Measurements from ENCODE around the gene CNOT11. TPM values are rescaled to one million over a fixed set of nuclear protein-coding genes. Genes with fewer than 3 reads are reported as not detected.
"Not testable (repeated sequence)": the region's sequence is repeated elsewhere in the genome, so short reads cannot be mapped to it uniquely, and the experiment has no call there.

Gene CNOT11
- total and polyA plus RNA-seq, 5 donors from 2014 or later: 63.8 to 76.2 (median 69.0) TPM

DNA sequence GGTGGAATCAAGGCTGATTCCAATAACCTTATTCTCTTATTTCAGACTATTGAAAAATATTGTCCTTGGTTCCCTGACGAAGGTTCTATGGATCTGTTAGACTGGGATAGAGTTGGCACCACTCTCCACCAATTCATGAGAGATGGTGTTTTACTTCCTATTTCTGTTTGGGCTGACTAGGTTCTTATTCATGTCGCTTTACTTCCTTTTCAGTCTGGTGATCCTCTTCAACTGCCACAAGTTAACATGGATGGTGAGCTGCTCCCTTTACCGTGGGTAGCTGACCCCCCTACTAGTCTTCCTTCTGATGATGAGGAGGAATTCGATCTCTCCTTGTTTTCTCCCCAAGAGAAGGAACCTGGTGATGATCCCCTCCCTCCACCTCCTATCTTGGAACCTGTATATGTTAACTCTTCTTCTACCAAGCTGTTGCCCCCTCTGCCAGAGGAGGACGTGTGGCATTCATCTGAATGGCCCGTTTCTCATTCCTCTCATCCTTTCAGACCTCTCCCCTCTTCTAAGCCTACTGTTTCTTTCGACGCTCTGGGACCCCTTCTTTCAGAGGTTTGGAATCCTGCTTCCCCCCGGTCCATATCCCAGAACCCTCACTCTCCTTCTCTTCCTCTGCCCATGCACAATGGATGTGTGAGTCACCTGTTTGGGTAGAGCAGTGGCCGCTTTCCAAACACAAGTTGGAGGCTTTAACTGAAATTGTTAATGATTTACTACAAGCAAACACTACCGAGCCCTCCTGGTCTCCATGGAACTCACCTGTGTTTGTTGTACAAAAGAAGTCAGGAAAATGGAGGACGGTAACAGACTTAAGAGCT lies 13.5 kb upstream of the CNOT11 start:
- no peak overlapping the region for H3K4me3 Mint-ChIP-seq
- Histone ChIP-seq H3K27ac (ENCODE audit: insufficient read depth, low read length, poor library complexity, severe bottlenecking) (no peak overlapping the region), H3K4me1 (ENCODE audit: control insufficient read depth, insufficient read depth, low read length, poor library complexity, severe bottlenecking) (no peaks in the 10 kb centered on the region), H3K27me3 (ENCODE audit: control insufficient read depth, insufficient read depth, low read length) (no peaks in the 10 kb centered on the region), H3K9me3 (ENCODE audit: control insufficient read depth in 2 of 2, low read length in 2 of 2) (no peaks in the 10 kb centered on the region), H3K4me3 (ENCODE audit: low read depth, low read length) (no peak overlapping the region), H3K36me3 (ENCODE audit: control insufficient read depth, insufficient read depth, low read length) (no peaks in the 10 kb centered on the region)
- H3K27ac Mint-ChIP-seq: peak overlapping the region in 1 of 3 donors; percentile 38
- ATAC-seq (ENCODE audit: low read depth in 2 of 2): no peak
- H3K4me1 Mint-ChIP-seq: peaks cover 4 to 11% (median 6%) of the 10 kb centered on the region in 4 donors
- no peaks in the 10 kb centered on the region for H3K9me3 Mint-ChIP-seq
- DNase-seq: no peak
- H3K27me3 Mint-ChIP-seq: no peaks in the 10 kb centered on the region
- H3K36me3 Mint-ChIP-seq: peaks cover 3% of the 10 kb centered on the region

DNA sequence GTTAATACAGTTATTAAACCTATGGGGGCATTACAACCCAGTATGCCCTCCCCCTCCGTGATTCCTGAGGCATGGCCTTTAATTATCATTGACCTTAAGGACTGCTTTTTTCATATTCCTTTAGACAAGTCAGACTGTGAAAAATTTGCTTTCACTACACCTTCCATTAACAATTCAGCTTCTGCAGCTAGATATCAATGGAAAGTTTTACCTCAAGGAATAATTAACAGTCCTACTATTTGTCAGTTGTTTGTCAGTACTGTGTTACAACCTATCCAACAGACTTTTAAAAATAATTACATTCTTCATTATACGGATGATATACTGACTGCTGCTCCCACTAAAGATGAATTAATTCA lies 12.9 kb upstream of the CNOT11 start:
- not testable (repeated sequence) for ATAC-seq (ENCODE audit: low read depth in 2 of 2); H3K4me1 ChIP-seq (ENCODE audit: control insufficient read depth, insufficient read depth, low read length, poor library complexity, severe bottlenecking); H3K27ac Mint-ChIP-seq; H3K27ac ChIP-seq (ENCODE audit: insufficient read depth, low read length, poor library complexity, severe bottlenecking); H3K4me3 Mint-ChIP-seq; H3K9me3 Mint-ChIP-seq; H3K36me3 ChIP-seq (ENCODE audit: control insufficient read depth, insufficient read depth, low read length); H3K27me3 Mint-ChIP-seq; DNase-seq; H3K27me3 ChIP-seq (ENCODE audit: control insufficient read depth, insufficient read depth, low read length); H3K4me3 ChIP-seq (ENCODE audit: low read depth, low read length); H3K9me3 ChIP-seq (ENCODE audit: control insufficient read depth in 2 of 2, low read length in 2 of 2); H3K36me3 Mint-ChIP-seq
- peaks cover 4 to 11% (median 6%) of the 10 kb centered on the region in 4 donors for H3K4me1 Mint-ChIP-seq

GRCh38 chr2:101240694-101241093 lies 12.0 kb upstream of the CNOT11 start:
- H3K27me3 Mint-ChIP-seq; H3K36me3 Mint-ChIP-seq; H3K4me1 ChIP-seq (ENCODE audit: control insufficient read depth, insufficient read depth, low read length, poor library complexity, severe bottlenecking); ATAC-seq (ENCODE audit: low read depth in 2 of 2); H3K27me3 ChIP-seq (ENCODE audit: control insufficient read depth, insufficient read depth, low read length); H3K27ac ChIP-seq (ENCODE audit: insufficient read depth, low read length, poor library complexity, severe bottlenecking); H3K9me3 Mint-ChIP-seq; H3K4me3 Mint-ChIP-seq; H3K4me3 ChIP-seq (ENCODE audit: low read depth, low read length); H3K36me3 ChIP-seq (ENCODE audit: control insufficient read depth, insufficient read depth, low read length); H3K27ac Mint-ChIP-seq; H3K9me3 ChIP-seq (ENCODE audit: control insufficient read depth in 2 of 2, low read length in 2 of 2): not testable (repeated sequence)
- peak in 2 of 3 donors; percentile 17 to 35 for DNase-seq
- H3K4me1 Mint-ChIP-seq: peaks cover 4 to 11% (median 6%) of the 10 kb centered on the region in 4 donors

GRCh38 chr2:101241158-101241557 lies 11.5 kb upstream of the CNOT11 start:
- Histone ChIP-seq H3K27me3 (ENCODE audit: control insufficient read depth, insufficient read depth, low read length) (no peaks in the 10 kb centered on the region), H3K36me3 (ENCODE audit: control insufficient read depth, insufficient read depth, low read length) (no peaks in the 10 kb centered on the region), H3K9me3 (ENCODE audit: control insufficient read depth in 2 of 2, low read length in 2 of 2) (no peaks in the 10 kb centered on the region), H3K4me1 (ENCODE audit: control insufficient read depth, insufficient read depth, low read length, poor library complexity, severe bottlenecking) (no peaks in the 10 kb centered on the region), H3K27ac (ENCODE audit: insufficient read depth, low read length, poor library complexity, severe bottlenecking) (no peak overlapping the region), H3K4me3 (ENCODE audit: low read depth, low read length) (no peak overlapping the region)
- Mint-ChIP-seq H3K9me3 (no peaks in the 10 kb centered on the region), H3K27ac (no peak overlapping the region), H3K36me3 (peaks cover 3% of the 10 kb centered on the region), H3K4me1 (peaks cover 4 to 11% (median 6%) of the 10 kb centered on the region in 4 donors), H3K4me3 (no peak overlapping the region), H3K27me3 (no peaks in the 10 kb centered on the region)
- DNase-seq (no peak), ATAC-seq (ENCODE audit: low read depth in 2 of 2) (no peak)

DNA sequence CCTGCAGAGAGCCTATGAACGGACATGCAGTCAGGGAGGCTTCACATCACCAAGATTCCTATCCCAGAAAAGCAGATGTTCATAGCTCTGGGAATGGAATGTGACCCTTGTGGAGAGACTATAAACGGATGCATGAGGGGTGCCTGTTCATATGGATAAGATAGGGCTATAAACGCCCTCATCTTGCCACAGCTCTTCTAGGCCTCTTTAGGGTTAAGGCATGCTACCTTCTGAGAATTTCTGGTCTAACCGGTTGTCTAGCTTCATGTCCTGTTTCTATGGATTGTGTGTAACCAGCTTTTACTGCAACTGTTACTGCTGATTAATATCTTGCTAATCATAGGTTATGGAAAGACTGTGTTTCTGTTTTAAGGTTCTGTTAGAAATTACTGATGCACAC lies 8.3 kb upstream of the CNOT11 start:
- H3K9me3 Mint-ChIP-seq; H3K27ac ChIP-seq (ENCODE audit: insufficient read depth, low read length, poor library complexity, severe bottlenecking); H3K4me1 ChIP-seq (ENCODE audit: control insufficient read depth, insufficient read depth, low read length, poor library complexity, severe bottlenecking); H3K27ac Mint-ChIP-seq; H3K27me3 Mint-ChIP-seq; H3K36me3 Mint-ChIP-seq; H3K4me3 Mint-ChIP-seq; H3K4me3 ChIP-seq (ENCODE audit: low read depth, low read length); ATAC-seq (ENCODE audit: low read depth in 2 of 2); DNase-seq; H3K9me3 ChIP-seq (ENCODE audit: control insufficient read depth in 2 of 2, low read length in 2 of 2); H3K27me3 ChIP-seq (ENCODE audit: control insufficient read depth, insufficient read depth, low read length); H3K36me3 ChIP-seq (ENCODE audit: control insufficient read depth, insufficient read depth, low read length): not testable (repeated sequence)
- peaks cover 4 to 11% (median 6%) of the 10 kb centered on the region in 4 donors for H3K4me1 Mint-ChIP-seq

- H3K4me1 Mint-ChIP-seq: peaks cover 4 to 11% (median 6%) of the 10 kb centered on the region in 4 donors
- H3K27ac Mint-ChIP-seq; H3K9me3 ChIP-seq (ENCODE audit: control insufficient read depth in 2 of 2, low read length in 2 of 2); H3K4me3 Mint-ChIP-seq; H3K36me3 Mint-ChIP-seq; ATAC-seq (ENCODE audit: low read depth in 2 of 2); H3K27ac ChIP-seq (ENCODE audit: insufficient read depth, low read length, poor library complexity, severe bottlenecking); H3K27me3 Mint-ChIP-seq; DNase-seq; H3K36me3 ChIP-seq (ENCODE audit: control insufficient read depth, insufficient read depth, low read length); H3K4me3 ChIP-seq (ENCODE audit: low read depth, low read length); H3K27me3 ChIP-seq (ENCODE audit: control insufficient read depth, insufficient read depth, low read length); H3K4me1 ChIP-seq (ENCODE audit: control insufficient read depth, insufficient read depth, low read length, poor library complexity, severe bottlenecking); H3K9me3 Mint-ChIP-seq: not testable (repeated sequence)
These were observed 7.8 kb upstream of the CNOT11 start for GRCh38 chr2:101244899-101245298.

DNA sequence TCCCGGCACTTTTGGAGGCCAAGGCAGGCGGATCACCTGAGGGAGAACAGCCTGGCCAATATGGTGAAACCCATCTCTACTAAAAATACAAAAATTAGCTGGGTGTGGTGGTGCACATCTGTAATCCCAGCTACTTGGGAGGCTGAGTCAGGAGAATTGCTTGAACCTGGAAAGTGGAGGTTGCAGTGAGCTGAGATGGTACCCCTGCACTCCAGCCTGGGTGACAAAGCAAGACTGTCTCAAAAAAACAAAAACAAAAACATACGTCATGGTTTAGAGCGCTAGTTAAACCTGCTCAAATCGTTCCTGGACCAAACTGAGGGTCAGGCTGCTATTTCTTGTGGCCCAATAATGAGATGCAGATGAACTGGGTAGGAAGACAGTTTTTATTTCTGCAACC lies 7.2 kb upstream of the CNOT11 start:
- H3K27ac Mint-ChIP-seq; H3K4me1 Mint-ChIP-seq; H3K4me3 Mint-ChIP-seq; H3K9me3 Mint-ChIP-seq; ATAC-seq (ENCODE audit: low read depth in 2 of 2); H3K36me3 Mint-ChIP-seq; DNase-seq; H3K4me3 ChIP-seq (ENCODE audit: low read depth, low read length); H3K36me3 ChIP-seq (ENCODE audit: control insufficient read depth, insufficient read depth, low read length); H3K27me3 ChIP-seq (ENCODE audit: control insufficient read depth, insufficient read depth, low read length); H3K4me1 ChIP-seq (ENCODE audit: control insufficient read depth, insufficient read depth, low read length, poor library complexity, severe bottlenecking); H3K27me3 Mint-ChIP-seq; H3K27ac ChIP-seq (ENCODE audit: insufficient read depth, low read length, poor library complexity, severe bottlenecking); H3K9me3 ChIP-seq (ENCODE audit: control insufficient read depth in 2 of 2, low read length in 2 of 2): not testable (repeated sequence)

GRCh38 chr2:101248756-101249155 lies 3.9 kb upstream of the CNOT11 start:
- H3K36me3 ChIP-seq (ENCODE audit: control insufficient read depth, insufficient read depth, low read length); H3K27me3 ChIP-seq (ENCODE audit: control insufficient read depth, insufficient read depth, low read length); H3K4me3 ChIP-seq (ENCODE audit: low read depth, low read length); H3K9me3 ChIP-seq (ENCODE audit: control insufficient read depth in 2 of 2, low read length in 2 of 2); DNase-seq; H3K9me3 Mint-ChIP-seq; ATAC-seq (ENCODE audit: low read depth in 2 of 2); H3K36me3 Mint-ChIP-seq; H3K27me3 Mint-ChIP-seq; H3K27ac ChIP-seq (ENCODE audit: insufficient read depth, low read length, poor library complexity, severe bottlenecking): not testable (repeated sequence)
- Mint-ChIP-seq H3K27ac (peak overlapping the region in 1 of 3 donors; percentile 85), H3K4me1 (peaks cover 4 to 18% (median 8%) of the 10 kb centered on the region in 4 donors), H3K4me3 (peak overlapping the region in 1 of 4 donors; percentile 17)
- peaks cover 13% of the 10 kb centered on the region for H3K4me1 ChIP-seq (ENCODE audit: control insufficient read depth, insufficient read depth, low read length, poor library complexity, severe bottlenecking)

Measured in CD4-positive, CD25-positive, alpha-beta regulatory T cell (primary cell).